H1 (cell line): ENCODE measurements around the gene LTBP4. TPM values are rescaled to one million over a fixed set of nuclear protein-coding genes. Genes with fewer than 3 reads are reported as not detected.

Experiments
- CTCF ChIA-PET: fragments of 300-600 bp; sonication (Branson Sonifier 250); formaldehyde crosslinking; loops from one replicate; lab custom pipeline; 2021; ENCODE audit not compliant: partially characterized antibody; lab: Charles Lee
- POLR2A ChIA-PET: fragments of 300-600 bp; sonication (Branson Sonifier 250); formaldehyde crosslinking; loops from one replicate; lab custom pipeline; 2021; ENCODE audit warnings: inconsistent platforms; ENCODE audit not compliant: partially characterized antibody; lab: Charles Lee
- DNase-seq, 2 experiments: peaks; one replicate each; pipeline versions ENCODE4 v3.0.0 to v3.0.0-alpha.2; 2010 to 2022; ENCODE audit warnings: low spot score in 2 of 2, low read depth in 1 of 2, mixed read lengths in 1 of 2
- FAIRE-seq: peaks from 2 replicates; lab custom pipeline; 2011; peaks lifted over from hg19 to GRCh38; lab: Jason Lieb, UNC
- H2AFZ ChIP-seq: 2 replicates; pipeline ENCODE4 v1.8.1; 2012; ENCODE audit warnings: low read length, inconsistent platforms
- H2AK5ac ChIP-seq: 2 replicates; pipeline ENCODE4 v1.6.1; 2013; ENCODE audit warnings: low read depth, low read length
- H2BK120ac ChIP-seq: replicated peaks from 2 replicates; pipeline ENCODE3; 2013; ENCODE audit warnings: low read depth, low read length, inconsistent platforms
- H2BK12ac ChIP-seq: 2 replicates; pipeline ENCODE4 v1.6.1; 2013; ENCODE audit warnings: low read depth, low read length
- H2BK15ac ChIP-seq: 2 replicates; pipeline ENCODE4 v1.6.1; 2013; ENCODE audit warnings: low read length
- H2BK20ac ChIP-seq: 2 replicates; pipeline ENCODE4 v1.6.1; 2013; ENCODE audit warnings: low read length
- H2BK5ac ChIP-seq: 2 replicates; pipeline ENCODE4 v1.6.1; 2013; ENCODE audit warnings: low read depth, low read length
- H3K14ac ChIP-seq: 2 replicates; pipeline ENCODE4 v1.6.1; 2013; ENCODE audit warnings: inconsistent platforms; ENCODE audit not compliant: insufficient read length
- H3K18ac ChIP-seq: 2 replicates; pipeline ENCODE4 v1.6.1; 2013; ENCODE audit warnings: low read length; ENCODE audit errors: extremely low read depth
- H3K23ac ChIP-seq: 2 replicates; pipeline ENCODE4 v1.6.1; 2013; ENCODE audit warnings: inconsistent platforms; ENCODE audit not compliant: insufficient read length
- H3K23me2 ChIP-seq: 2 replicates; pipeline ENCODE4 v1.6.1; 2013; ENCODE audit warnings: low read depth, low read length
- H3K27ac ChIP-seq: 2 replicates; pipeline ENCODE4 v1.6.1; 2011; ENCODE audit warnings: low read depth, low read length, inconsistent platforms
- H3K27me3 ChIP-seq, 4 experiments: replicated peaks in 1 of 4; 1 replicate in 1 of 4; 2 replicates in 3 of 4; pipeline versions ENCODE4 v1.6.1 to v1.8.1; 2011 to 2013; ENCODE audit warnings: low read length in 3 of 4, mild to moderate bottlenecking in 3 of 4, inconsistent platforms in 2 of 4, mixed read lengths in 2 of 4, moderate library complexity in 1 of 4; ENCODE audit not compliant: control insufficient read depth in 3 of 4, insufficient read depth in 3 of 4; ENCODE audit errors: extremely low read depth in 1 of 4
- H3K36me3 ChIP-seq, 4 experiments: 2 replicates each; pipeline versions ENCODE4 v1.6.1 to v1.8.1; 2011 to 2013; ENCODE audit warnings: mild to moderate bottlenecking in 4 of 4, low read length in 3 of 4, moderate library complexity in 2 of 4, control low read depth in 1 of 4, inconsistent platforms in 1 of 4; ENCODE audit not compliant: insufficient read depth in 4 of 4, control insufficient read depth in 2 of 4
- H3K4ac ChIP-seq: replicated peaks from 2 replicates; pipeline ENCODE3; 2013; ENCODE audit warnings: low read length, low read depth, mixed read lengths, inconsistent platforms; ENCODE audit not compliant: insufficient read length
- H3K4me1 ChIP-seq, 4 experiments: replicated peaks in 1 of 4; 1 replicate in 1 of 4; 2 replicates in 3 of 4; pipeline versions ENCODE4 v1.6.1 to v1.8.1; 2011 to 2013; ENCODE audit warnings: low read length in 3 of 4, inconsistent platforms in 2 of 4, mixed read lengths in 1 of 4; ENCODE audit not compliant: insufficient read depth in 4 of 4, control insufficient read depth in 3 of 4
- H3K4me2 ChIP-seq, 2 experiments: 2 replicates each; pipeline versions ENCODE4 v1.6.1 to v1.8.1; 2011 to 2013; ENCODE audit warnings: low read depth in 2 of 2, low read length in 2 of 2, control low read depth in 1 of 2, inconsistent platforms in 1 of 2, mild to moderate bottlenecking in 1 of 2; ENCODE audit not compliant: insufficient read depth in 1 of 2
- H3K4me3 ChIP-seq, 4 experiments: fragments of 200-600, 300-600 bp in 1 of 4; sonication (generic), shearing (Covaris generic), sonication (Bioruptor Twin) in 1 of 4; 2 replicates each; pipeline versions ENCODE4 v1.5.1 to v1.8.1; 2011 to 2016; ENCODE audit warnings: low read length in 4 of 4, low read depth in 3 of 4, control low read depth in 2 of 4, inconsistent platforms in 2 of 4, mild to moderate bottlenecking in 2 of 4, mixed read lengths in 1 of 4, moderate library complexity in 1 of 4; ENCODE audit not compliant: insufficient read depth in 2 of 4; ENCODE audit errors: extremely low read depth in 1 of 4
- H3K56ac ChIP-seq: replicated peaks from 2 replicates; pipeline ENCODE3; 2013; ENCODE audit warnings: low read depth, mild to moderate bottlenecking, mixed read lengths, low read length, inconsistent platforms; ENCODE audit not compliant: insufficient read length
- H3K79me1 ChIP-seq: 2 replicates; pipeline ENCODE4 v1.6.1; 2013; ENCODE audit warnings: low read depth, low read length, control low read depth
- H3K79me2 ChIP-seq, 2 experiments: 2 replicates each; pipeline versions ENCODE4 v1.6.1 to v1.8.1; 2012 to 2013; ENCODE audit warnings: low read length in 2 of 2, mild to moderate bottlenecking in 2 of 2, inconsistent platforms in 1 of 2; ENCODE audit not compliant: insufficient read depth in 2 of 2, control insufficient read depth in 1 of 2
- H3K9ac ChIP-seq, 4 experiments: replicated peaks in 1 of 4; 1 replicate in 1 of 4; 2 replicates in 3 of 4; pipeline versions ENCODE4 v1.6.1 to v1.8.1; 2011 to 2013; ENCODE audit warnings: low read depth in 3 of 4, low read length in 3 of 4, control low read depth in 2 of 4, mild to moderate bottlenecking in 2 of 4, moderate library complexity in 2 of 4, inconsistent platforms in 1 of 4; ENCODE audit errors: extremely low read depth in 1 of 4
- H3K9me3 ChIP-seq, 2 experiments: 2 replicates each; pipeline versions ENCODE4 v1.6.1 to v1.8.1; 2012 to 2013; ENCODE audit warnings: mild to moderate bottlenecking in 2 of 2, moderate library complexity in 2 of 2, control low read depth in 1 of 2, inconsistent platforms in 1 of 2, low read depth in 1 of 2, low read length in 1 of 2, mixed read lengths in 1 of 2; ENCODE audit not compliant: insufficient read depth in 2 of 2
- H4K20me1 ChIP-seq, 2 experiments: replicated peaks in 1 of 2; 2 replicates each; pipeline versions ENCODE3 to v1.8.1; 2011 to 2013; ENCODE audit warnings: inconsistent platforms in 2 of 2, low read length in 2 of 2, mild to moderate bottlenecking in 1 of 2; ENCODE audit not compliant: insufficient read depth in 2 of 2, control insufficient read depth in 1 of 2
- H4K5ac ChIP-seq: 2 replicates; pipeline ENCODE4 v1.6.1; 2013; ENCODE audit warnings: low read length, low read depth, mixed read lengths, inconsistent platforms; ENCODE audit not compliant: insufficient read length
- H4K8ac ChIP-seq: 2 replicates; pipeline ENCODE4 v1.8.0; 2013; ENCODE audit warnings: mild to moderate bottlenecking, moderate library complexity, low read length, inconsistent platforms; ENCODE audit not compliant: insufficient read depth; ENCODE audit errors: extremely low read depth
- H4K91ac ChIP-seq: replicated peaks from 2 replicates; pipeline ENCODE3; 2013; ENCODE audit warnings: low read length, mixed read lengths, inconsistent platforms; ENCODE audit not compliant: insufficient read length
- CBX5 ChIP-seq: fragments of 300-800, 300-1000 bp; sonication (generic); IDR thresholded peaks from 2 replicates; pipeline ENCODE4 v1.7.1; 2016; ENCODE audit warnings: antibody characterized with exemption, low read length, low read depth
- JUN ChIP-seq: IDR thresholded peaks from 2 replicates; pipeline ENCODE4 v1.6.1; 2011; ENCODE audit warnings: low read depth, mild to moderate bottlenecking, improper control_type of control experiment, low read length
- SIN3A ChIP-seq, 2 experiments: IDR thresholded peaks in 1 of 2; conservative IDR thresholded peaks in 1 of 2; 2 replicates each; pipeline ENCODE4 v1.6.1; 2011 to 2012; ENCODE audit warnings: low read length in 2 of 2, improper control_type of control experiment in 1 of 2, low read depth in 1 of 2, mild to moderate bottlenecking in 1 of 2
- WGBS, 2 experiments: shearing (Covaris generic) in 1 of 2; methylation state at CpG; one replicate each; pipeline versions ENCODE4 v1.1.6 to v1.1.7; 2013 to 2015; ENCODE audit warnings: low lambda C conversion rate in 2 of 2, mixed read lengths in 2 of 2, inconsistent platforms in 1 of 2, low coverage in 1 of 2, missing lambda C conversion rate in 1 of 2; ENCODE audit not compliant: insufficient replicate concordance in 2 of 2, insufficient coverage in 1 of 2, insufficient read length in 1 of 2; ENCODE audit errors: extremely low coverage in 1 of 2, missing lambda C conversion rate in 1 of 2; 5-methylcytosine and 5-hydroxymethylcytosine counted together
- polyA plus RNA-seq, 7 experiments: library from polyadenylated mRNA; depleted of rRNA in 3 of 7; stranded (reverse) in 5 of 7; unstranded in 2 of 7; fragments of >200 nt in 5 of 7; fragments of 200-250 nt in 2 of 7; gene quantifications; 1 replicate in 5 of 7; 2 replicates in 1 of 7; 4 replicates in 1 of 7; pipeline versions ENCODE4 v1.2.1 to v1.2.3, GENCODE V29; 2011 to 2013; ENCODE audit warnings: missing spikeins in 2 of 7, mixed read lengths in 2 of 7
- total RNA-seq: library from RNA; stranded (reverse); fragmentation: NEBNext Ultra II Directional; extraction: Animal tissue kit (Norgen Biotek cat#: 25700); gene quantifications from 2 replicates; pipeline ENCODE4 v1.2.1, GENCODE V29; 2021
- TF ChIP-seq, protein P1 (sequence below): IDR thresholded peaks from 2 replicates; pipeline ENCODE4 v1.6.1; 2012; ENCODE audit warnings: inconsistent platforms
- TF ChIP-seq, protein P2 (sequence below), 3 experiments: IDR thresholded peaks; 1 replicate in 2 of 3; 2 replicates in 1 of 3; pipeline versions ENCODE4 v1.5.1 to v1.6.1; 2011; ENCODE audit warnings: low read length in 3 of 3, mild to moderate bottlenecking in 3 of 3, inconsistent platforms in 2 of 3, low read depth in 1 of 3, moderate library complexity in 1 of 3; ENCODE audit not compliant: insufficient read depth in 1 of 3; ENCODE audit errors: control extremely low read depth in 1 of 3

The LTBP4 gene
- total and polyA plus RNA-seq, 2 of the 8 experiments (the other 6 are each of a cell fraction or from before 2014, with no cell fraction given), result 54.5 to 77.1 TPM

DNA sequence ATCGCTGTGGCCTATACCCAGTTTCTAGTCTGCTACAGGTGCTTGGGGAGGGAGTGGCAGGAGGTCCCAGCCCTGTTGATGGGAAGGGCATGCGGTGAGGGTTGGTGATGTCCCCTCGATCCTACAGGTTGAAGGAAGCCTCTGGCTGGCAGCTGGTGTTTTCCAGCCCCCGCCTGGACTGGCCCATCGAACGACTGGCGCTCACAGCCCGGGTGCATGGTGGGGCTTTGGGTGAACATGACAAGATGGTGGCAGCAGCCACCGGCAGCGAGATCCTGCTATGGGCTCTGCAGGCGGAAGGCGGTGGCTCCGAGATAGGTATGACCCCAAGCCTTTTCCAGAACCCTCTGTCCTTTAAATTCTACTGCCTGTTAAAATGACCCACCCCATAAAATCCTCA is 20.6 kb upstream of the LTBP4 start:
- Histone ChIP-seq H3K27ac (no peak overlapping the region), H3K23ac (no peak overlapping the region), H3K4me1 (peaks cover 0 to 4% (median 2%) of the 10 kb centered on the region in 4 experiments; a peak in 4 of 7 replicates), H3K27me3 (no peaks in the 10 kb centered on the region), H3K4me2 (no peak overlapping the region), H3K56ac (no peak overlapping the region), H4K20me1 (no peaks in the 10 kb centered on the region), H2BK20ac (no peak overlapping the region), H2BK12ac (no peak overlapping the region), H2BK15ac (no peak overlapping the region), H3K9me3 (no peaks in the 10 kb centered on the region), H3K18ac (no peak overlapping the region), H3K79me1 (no peaks in the 10 kb centered on the region), H4K5ac (no peak overlapping the region), H3K4me3 (no peak overlapping the region), H2BK120ac (no peak overlapping the region), H4K8ac (no peak overlapping the region), H3K23me2 (peaks cover 11% of the 10 kb centered on the region; the same call in 1 of the 2 replicates), H3K9ac (no peak overlapping the region), H2BK5ac (no peak overlapping the region), H3K79me2 (no peaks in the 10 kb centered on the region), H2AK5ac (no peak overlapping the region), H3K4ac (no peak overlapping the region), H2AFZ (no peak overlapping the region), H3K14ac (no peak overlapping the region), H3K36me3 (peaks cover 2 to 32% (median 17%) of the 10 kb centered on the region in 4 experiments; a peak in 7 of 8 replicates), H4K91ac (no peak overlapping the region)
- TF ChIP-seq, protein P1, sequence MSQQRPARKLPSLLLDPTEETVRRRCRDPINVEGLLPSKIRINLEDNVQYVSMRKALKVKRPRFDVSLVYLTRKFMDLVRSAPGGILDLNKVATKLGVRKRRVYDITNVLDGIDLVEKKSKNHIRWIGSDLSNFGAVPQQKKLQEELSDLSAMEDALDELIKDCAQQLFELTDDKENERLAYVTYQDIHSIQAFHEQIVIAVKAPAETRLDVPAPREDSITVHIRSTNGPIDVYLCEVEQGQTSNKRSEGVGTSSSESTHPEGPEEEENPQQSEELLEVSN, result no peak
- TF ChIP-seq, protein P2, sequence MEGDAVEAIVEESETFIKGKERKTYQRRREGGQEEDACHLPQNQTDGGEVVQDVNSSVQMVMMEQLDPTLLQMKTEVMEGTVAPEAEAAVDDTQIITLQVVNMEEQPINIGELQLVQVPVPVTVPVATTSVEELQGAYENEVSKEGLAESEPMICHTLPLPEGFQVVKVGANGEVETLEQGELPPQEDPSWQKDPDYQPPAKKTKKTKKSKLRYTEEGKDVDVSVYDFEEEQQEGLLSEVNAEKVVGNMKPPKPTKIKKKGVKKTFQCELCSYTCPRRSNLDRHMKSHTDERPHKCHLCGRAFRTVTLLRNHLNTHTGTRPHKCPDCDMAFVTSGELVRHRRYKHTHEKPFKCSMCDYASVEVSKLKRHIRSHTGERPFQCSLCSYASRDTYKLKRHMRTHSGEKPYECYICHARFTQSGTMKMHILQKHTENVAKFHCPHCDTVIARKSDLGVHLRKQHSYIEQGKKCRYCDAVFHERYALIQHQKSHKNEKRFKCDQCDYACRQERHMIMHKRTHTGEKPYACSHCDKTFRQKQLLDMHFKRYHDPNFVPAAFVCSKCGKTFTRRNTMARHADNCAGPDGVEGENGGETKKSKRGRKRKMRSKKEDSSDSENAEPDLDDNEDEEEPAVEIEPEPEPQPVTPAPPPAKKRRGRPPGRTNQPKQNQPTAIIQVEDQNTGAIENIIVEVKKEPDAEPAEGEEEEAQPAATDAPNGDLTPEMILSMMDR (IDR thresholded peaks at IDR 0.05; ENCODE audit: control extremely low read depth in 1 of 3, insufficient read depth in 1 of 3, low read depth in 1 of 3, low read length in 3 of 3), result no peak
- TF ChIP-seq JUN (no peak), SIN3A (conservative IDR thresholded peaks at IDR 0.05 in 1 of 2, IDR thresholded peaks at IDR 0.05 in 1 of 2; ENCODE audit: low read depth in 1 of 2, low read length in 2 of 2) (no peak), CBX5 (no peak)
- WGBS, 2 experiments, result 92% methylated on average over 13 of the region's 13 CpGs; no CpG with 5 or more reads in 1 of the 2 experiments
- no peak for FAIRE-seq
- CTCF ChIA-PET, result interaction anchor here (0.7 to 3.1 kb wide), 3 partner anchors 54 to 242 kb away, joined by 3 to 12 read pairs (median 4); no protein-coding TSS in a partner anchor
- POLR2A ChIA-PET, result interaction anchor here (0.5 to 1.7 kb wide), 2 partner anchors 11 to 13 kb away, joined by 3 to 5 read pairs; no protein-coding TSS in a partner anchor
- DNase-seq, result no peak
